Measurements from ENCODE around the gene ATP5MC2. TPM values are rescaled to one million over a fixed set of nuclear protein-coding genes. Genes with fewer than 3 reads are reported as not detected.
A peak's percentile ranks its signal among the peaks of the same experiment; 100 is the strongest.

ATP5MC2 gene
- total RNA-seq, 3 donors from 2014 or later (not counting 1 experiment from before 2014, with no cell fraction given) = 180 to 195 (median 184) TPM

DNA sequence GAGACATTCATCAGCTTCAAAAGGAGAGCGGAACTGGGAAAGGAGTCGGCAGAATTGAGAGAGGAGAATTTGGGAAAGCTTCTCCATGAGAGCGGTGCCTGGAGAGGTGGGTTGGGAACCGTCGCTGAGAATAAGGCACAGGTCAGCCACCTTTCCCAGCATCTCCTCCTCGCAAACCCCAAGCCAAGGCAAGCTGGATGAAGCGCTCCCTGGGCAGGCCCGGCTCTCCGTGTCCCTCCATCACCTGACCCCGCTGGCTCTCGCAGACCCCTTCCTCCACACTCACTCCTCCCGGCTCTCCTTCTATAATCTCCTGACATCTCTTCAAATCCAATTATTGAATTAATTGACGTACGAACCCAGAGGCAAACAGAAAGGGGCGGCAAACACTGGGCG, 18.9 kb upstream of the ATP5MC2 start:
- Mint-ChIP-seq H3K27ac (no peak overlapping the region), H3K9me3 (no peaks in the 10 kb centered on the region), H3K27me3 (ENCODE audit: low read depth in 2 of 2) (peaks cover 69 to 79% of the 10 kb centered on the region in 2 donors), H3K36me3 (no peaks in the 10 kb centered on the region), H3K4me1 (peaks cover 23 to 34% of the 10 kb centered on the region in 2 donors), H3K4me3 (peak overlapping the region; percentile 81)
- H3K4me1 ChIP-seq (ENCODE audit: control insufficient read depth, insufficient read depth, low read length) = peaks cover 21% of the 10 kb centered on the region
- no peak overlapping the region for H3K4me3 ChIP-seq (ENCODE audit: low read length)
- 15% methylated on average over 16 of the region's 16 CpGs for WGBS (ENCODE audit: insufficient coverage)
- no peak for ATAC-seq
- peak in 1 of 2 donors; percentile 10 for DNase-seq
- H3K27ac ChIP-seq (ENCODE audit: low read length) = no peak overlapping the region
- H3K36me3 ChIP-seq (ENCODE audit: control insufficient read depth, insufficient read depth, low read length) = no peaks in the 10 kb centered on the region
- no peaks in the 10 kb centered on the region for H3K9me3 ChIP-seq (ENCODE audit: control insufficient read depth, insufficient read depth, low read length)
- peaks cover 58% of the 10 kb centered on the region for H3K27me3 ChIP-seq (ENCODE audit: control insufficient read depth, insufficient read depth, low read length)
- intact Hi-C loops (cut with micrococcal nuclease) = no loop called here
- TF ChIP-seq, protein P1, sequence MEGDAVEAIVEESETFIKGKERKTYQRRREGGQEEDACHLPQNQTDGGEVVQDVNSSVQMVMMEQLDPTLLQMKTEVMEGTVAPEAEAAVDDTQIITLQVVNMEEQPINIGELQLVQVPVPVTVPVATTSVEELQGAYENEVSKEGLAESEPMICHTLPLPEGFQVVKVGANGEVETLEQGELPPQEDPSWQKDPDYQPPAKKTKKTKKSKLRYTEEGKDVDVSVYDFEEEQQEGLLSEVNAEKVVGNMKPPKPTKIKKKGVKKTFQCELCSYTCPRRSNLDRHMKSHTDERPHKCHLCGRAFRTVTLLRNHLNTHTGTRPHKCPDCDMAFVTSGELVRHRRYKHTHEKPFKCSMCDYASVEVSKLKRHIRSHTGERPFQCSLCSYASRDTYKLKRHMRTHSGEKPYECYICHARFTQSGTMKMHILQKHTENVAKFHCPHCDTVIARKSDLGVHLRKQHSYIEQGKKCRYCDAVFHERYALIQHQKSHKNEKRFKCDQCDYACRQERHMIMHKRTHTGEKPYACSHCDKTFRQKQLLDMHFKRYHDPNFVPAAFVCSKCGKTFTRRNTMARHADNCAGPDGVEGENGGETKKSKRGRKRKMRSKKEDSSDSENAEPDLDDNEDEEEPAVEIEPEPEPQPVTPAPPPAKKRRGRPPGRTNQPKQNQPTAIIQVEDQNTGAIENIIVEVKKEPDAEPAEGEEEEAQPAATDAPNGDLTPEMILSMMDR (IDR thresholded peaks at IDR 0.05) = no peak

DNA sequence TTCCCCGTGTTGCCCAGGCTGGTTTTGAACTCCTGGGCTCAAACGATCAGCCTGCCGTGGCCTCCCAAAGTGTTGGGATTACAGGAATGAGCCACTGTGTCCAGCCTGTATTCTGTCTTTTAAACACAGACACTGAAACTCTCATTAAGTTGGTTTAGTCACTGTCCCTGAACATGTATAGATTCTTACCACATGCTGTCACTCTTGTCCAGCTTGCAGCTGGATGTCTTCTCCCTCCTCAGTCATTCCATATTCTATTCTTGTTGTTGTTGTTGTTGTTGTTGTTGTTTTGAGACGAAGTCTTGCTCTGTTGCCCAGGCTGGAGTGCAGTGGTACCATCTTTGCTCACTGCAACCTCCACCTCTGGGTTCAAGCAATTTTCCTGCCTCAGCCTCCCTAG, 12.3 kb upstream of the ATP5MC2 start:
- Histone ChIP-seq H3K4me1 (ENCODE audit: control insufficient read depth, insufficient read depth, low read length) (no peaks in the 10 kb centered on the region), H3K27ac (ENCODE audit: low read length) (no peak overlapping the region), H3K9me3 (ENCODE audit: control insufficient read depth, insufficient read depth, low read length) (no peaks in the 10 kb centered on the region), H3K27me3 (ENCODE audit: control insufficient read depth, insufficient read depth, low read length) (peaks cover 11% of the 10 kb centered on the region), H3K4me3 (ENCODE audit: low read length) (no peak overlapping the region), H3K36me3 (ENCODE audit: control insufficient read depth, insufficient read depth, low read length) (no peaks in the 10 kb centered on the region)
- H3K27me3 Mint-ChIP-seq (ENCODE audit: low read depth in 2 of 2) = peaks cover 31 to 36% of the 10 kb centered on the region in 2 donors
- no peak for DNase-seq
- H3K9me3 Mint-ChIP-seq = no peaks in the 10 kb centered on the region
- TF ChIP-seq, protein P1 (IDR thresholded peaks at IDR 0.05) = no peak
- no peak overlapping the region for H3K4me3 Mint-ChIP-seq
- no peaks in the 10 kb centered on the region for H3K36me3 Mint-ChIP-seq
- ATAC-seq = no peak
- no peak overlapping the region for H3K27ac Mint-ChIP-seq
- intact Hi-C loops (cut with micrococcal nuclease) = no loop called here
- H3K4me1 Mint-ChIP-seq = no peaks in the 10 kb centered on the region
- 73% methylated on average over 3 of the region's 4 CpGs for WGBS (ENCODE audit: insufficient coverage)

DNA sequence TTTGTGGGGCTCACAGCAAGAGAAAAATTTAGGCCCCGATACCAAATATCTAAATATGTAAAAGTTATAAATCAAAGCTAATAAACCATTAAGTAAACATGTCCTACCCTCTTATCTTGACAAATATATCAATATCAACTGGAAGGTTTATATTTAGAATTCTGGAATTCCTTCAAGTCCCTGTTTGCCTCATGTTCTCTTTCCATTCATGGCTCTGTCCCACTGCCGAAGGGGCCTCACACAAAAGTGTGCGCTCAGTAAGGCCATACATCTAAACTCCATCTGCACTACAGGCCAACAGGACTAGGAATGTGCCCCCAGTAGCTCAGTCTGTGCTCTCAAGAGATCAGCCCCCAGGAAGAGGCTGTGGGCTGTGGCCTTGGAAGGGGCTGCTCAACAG, 10.6 kb upstream of the ATP5MC2 start:
- Histone ChIP-seq H3K36me3 (ENCODE audit: control insufficient read depth, insufficient read depth, low read length) (no peaks in the 10 kb centered on the region), H3K27me3 (ENCODE audit: control insufficient read depth, insufficient read depth, low read length) (no peaks in the 10 kb centered on the region), H3K27ac (ENCODE audit: low read length) (no peak overlapping the region), H3K4me3 (ENCODE audit: low read length) (no peak overlapping the region), H3K4me1 (ENCODE audit: control insufficient read depth, insufficient read depth, low read length) (no peaks in the 10 kb centered on the region), H3K9me3 (ENCODE audit: control insufficient read depth, insufficient read depth, low read length) (no peaks in the 10 kb centered on the region)
- no peak for ATAC-seq
- intact Hi-C loops (cut with micrococcal nuclease) = no loop called here
- H3K4me1 Mint-ChIP-seq = no peaks in the 10 kb centered on the region
- H3K4me3 Mint-ChIP-seq = no peak overlapping the region
- TF ChIP-seq, protein P1 (IDR thresholded peaks at IDR 0.05) = no peak
- peaks cover 24 to 25% of the 10 kb centered on the region in 2 donors for H3K27me3 Mint-ChIP-seq (ENCODE audit: low read depth in 2 of 2)
- H3K9me3 Mint-ChIP-seq = no peaks in the 10 kb centered on the region
- no peaks in the 10 kb centered on the region for H3K36me3 Mint-ChIP-seq
- DNase-seq = no peak
- no peak overlapping the region for H3K27ac Mint-ChIP-seq
- 67% methylated on average over 2 of the region's 3 CpGs for WGBS (ENCODE audit: insufficient coverage)

DNA sequence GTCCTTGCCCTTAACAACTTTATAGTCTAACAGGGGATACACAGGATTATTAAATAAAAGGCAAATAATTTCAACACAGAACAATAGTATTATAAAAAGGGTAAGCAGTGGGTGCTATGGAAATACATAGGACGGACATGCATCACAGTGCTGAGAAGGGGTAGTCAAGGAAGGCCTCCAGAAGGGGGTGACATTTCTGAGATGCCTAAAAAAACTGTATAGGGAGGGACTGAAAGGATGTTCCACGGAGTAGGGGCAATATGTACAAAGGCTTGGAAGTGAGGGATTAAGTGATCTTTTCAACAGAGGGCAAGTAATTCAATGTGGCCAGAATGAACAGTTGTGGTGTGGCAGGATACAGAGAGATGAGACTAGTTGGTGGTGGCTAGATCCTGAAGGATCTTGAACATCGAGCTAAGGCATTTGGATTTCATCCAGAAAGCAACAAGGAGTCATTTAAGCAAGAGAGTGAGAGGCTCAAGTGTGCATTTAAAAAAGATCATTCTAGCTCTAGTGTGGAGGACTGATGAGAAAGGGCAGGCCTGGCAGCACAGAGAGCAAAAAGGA, 8.9 kb upstream of the ATP5MC2 start:
- DNase-seq (no peak), ATAC-seq (no peak)
- Mint-ChIP-seq H3K4me1 (no peaks in the 10 kb centered on the region), H3K9me3 (no peaks in the 10 kb centered on the region), H3K4me3 (no peak overlapping the region), H3K27me3 (ENCODE audit: low read depth in 2 of 2) (peaks cover 17 to 19% of the 10 kb centered on the region in 2 donors), H3K36me3 (no peaks in the 10 kb centered on the region), H3K27ac (no peak overlapping the region)
- TF ChIP-seq, protein P1 (IDR thresholded peaks at IDR 0.05) = no peak
- H3K36me3 ChIP-seq (ENCODE audit: control insufficient read depth, insufficient read depth, low read length) = no peaks in the 10 kb centered on the region
- H3K4me3 ChIP-seq (ENCODE audit: low read length) = no peak overlapping the region
- no peak overlapping the region for H3K27ac ChIP-seq (ENCODE audit: low read length)
- no peaks in the 10 kb centered on the region for H3K9me3 ChIP-seq (ENCODE audit: control insufficient read depth, insufficient read depth, low read length)
- WGBS (ENCODE audit: insufficient coverage) = 89% methylated on average over 3 of the region's 3 CpGs
- intact Hi-C loops (cut with micrococcal nuclease) = no loop called here
- H3K27me3 ChIP-seq (ENCODE audit: control insufficient read depth, insufficient read depth, low read length) = no peaks in the 10 kb centered on the region
- no peaks in the 10 kb centered on the region for H3K4me1 ChIP-seq (ENCODE audit: control insufficient read depth, insufficient read depth, low read length)

Measured in natural killer cell (primary cell).